Measurements from ENCODE around the gene ATP2A2.

DNA sequence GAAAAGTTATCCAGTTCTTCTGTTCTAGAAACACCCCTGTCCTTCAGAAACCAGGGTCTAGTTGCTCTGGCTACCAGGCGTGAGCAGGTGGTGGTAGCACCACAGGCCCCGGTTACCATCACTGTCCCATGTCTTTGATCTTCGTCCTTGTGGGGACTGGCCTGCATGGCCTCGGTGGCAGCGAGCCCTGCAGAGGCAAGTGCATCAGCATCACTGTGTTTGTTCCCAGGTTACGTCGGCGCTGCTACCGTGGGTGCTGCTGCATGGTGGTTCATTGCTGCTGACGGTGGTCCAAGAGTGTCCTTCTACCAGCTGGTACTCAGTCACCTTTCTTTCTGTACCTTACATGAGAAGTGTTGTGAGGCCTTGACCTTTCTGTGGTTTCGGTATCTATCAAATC, 63.6 kb downstream of the ATP2A2 start:
- TF ChIP-seq, protein P1, sequence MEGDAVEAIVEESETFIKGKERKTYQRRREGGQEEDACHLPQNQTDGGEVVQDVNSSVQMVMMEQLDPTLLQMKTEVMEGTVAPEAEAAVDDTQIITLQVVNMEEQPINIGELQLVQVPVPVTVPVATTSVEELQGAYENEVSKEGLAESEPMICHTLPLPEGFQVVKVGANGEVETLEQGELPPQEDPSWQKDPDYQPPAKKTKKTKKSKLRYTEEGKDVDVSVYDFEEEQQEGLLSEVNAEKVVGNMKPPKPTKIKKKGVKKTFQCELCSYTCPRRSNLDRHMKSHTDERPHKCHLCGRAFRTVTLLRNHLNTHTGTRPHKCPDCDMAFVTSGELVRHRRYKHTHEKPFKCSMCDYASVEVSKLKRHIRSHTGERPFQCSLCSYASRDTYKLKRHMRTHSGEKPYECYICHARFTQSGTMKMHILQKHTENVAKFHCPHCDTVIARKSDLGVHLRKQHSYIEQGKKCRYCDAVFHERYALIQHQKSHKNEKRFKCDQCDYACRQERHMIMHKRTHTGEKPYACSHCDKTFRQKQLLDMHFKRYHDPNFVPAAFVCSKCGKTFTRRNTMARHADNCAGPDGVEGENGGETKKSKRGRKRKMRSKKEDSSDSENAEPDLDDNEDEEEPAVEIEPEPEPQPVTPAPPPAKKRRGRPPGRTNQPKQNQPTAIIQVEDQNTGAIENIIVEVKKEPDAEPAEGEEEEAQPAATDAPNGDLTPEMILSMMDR (optimal IDR thresholded peaks at IDR 0.05 in 1 of 3, IDR thresholded peaks at IDR 0.05 in 1 of 3, conservative IDR thresholded peaks at IDR 0.05 in 1 of 3; ENCODE audit: extremely low read depth in 1 of 3, insufficient read depth in 2 of 3, low read length in 3 of 3), result no peak
- no peak for TF ChIP-seq EZH2 (IDR thresholded peaks at IDR 0.05; ENCODE audit: low read length)
